HG02884 (cell line): Measurements from ENCODE around the gene IL1RAP.
"Not testable (repeated sequence)": the region's sequence is repeated elsewhere in the genome, so short reads cannot be mapped to it uniquely, and the experiment has no call there.

Experiments
- ATAC-seq: cut with Tn5 transposase; IDR thresholded peaks from one replicate; pipeline ENCODE4 v1.9.1; 2021; ENCODE audit warnings: mild to moderate bottlenecking, moderate library complexity; ENCODE audit not compliant: unreplicated experiment

The IL1RAP gene

GRCh38 chr3:190513409-190514370 lies at the start of gene IL1RAP:
IL1RAP (plus strand) TSS chr3:190514085; CDS start chr3:190564290, 50,205 bp downstream.
- peak; percentile 98 for ATAC-seq

GRCh38 chr3:190467922-190468321 lies 46.0 kb upstream of the IL1RAP start:
- no peak for ATAC-seq

- not testable (repeated sequence) for ATAC-seq
Observed at GRCh38 chr3:190473261-190473660, 40.6 kb upstream of the IL1RAP start.

- ATAC-seq = no peak
Observed at GRCh38 chr3:190481779-190482178, 32.1 kb upstream of the IL1RAP start.

DNA sequence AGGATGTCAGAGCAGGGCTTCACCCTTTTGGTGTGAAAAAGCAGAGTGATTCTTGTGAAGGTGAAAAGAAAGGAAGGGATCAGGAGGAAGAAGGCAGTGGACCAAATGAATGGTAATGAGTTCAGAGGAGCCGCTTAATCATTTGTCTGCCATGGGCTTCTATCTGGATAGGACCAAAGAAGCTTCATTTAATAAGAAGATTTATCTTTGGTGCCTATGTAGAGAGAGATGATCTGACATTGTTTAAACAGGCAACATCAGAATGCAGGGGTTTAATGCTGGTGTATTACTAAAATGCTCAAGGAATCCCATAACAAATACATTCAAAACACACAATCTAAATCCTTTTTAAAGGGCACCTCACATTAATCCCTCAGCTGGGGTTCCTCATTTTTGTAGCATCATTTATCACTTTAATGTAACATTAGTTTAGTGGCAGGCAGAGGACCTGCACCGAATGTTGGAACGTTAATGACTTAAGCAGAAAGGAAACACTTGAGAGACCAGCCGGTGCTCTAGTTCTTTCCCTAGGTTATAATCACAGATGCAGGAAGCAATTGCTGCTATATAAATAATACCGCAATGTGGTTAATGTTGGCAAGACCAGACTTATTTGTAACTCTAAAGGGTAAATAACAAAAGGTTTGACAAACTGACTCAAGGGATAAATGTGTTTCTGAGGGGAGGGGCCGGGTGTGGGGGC lies 27.9 kb upstream of the IL1RAP start:
- no peak for ATAC-seq

DNA sequence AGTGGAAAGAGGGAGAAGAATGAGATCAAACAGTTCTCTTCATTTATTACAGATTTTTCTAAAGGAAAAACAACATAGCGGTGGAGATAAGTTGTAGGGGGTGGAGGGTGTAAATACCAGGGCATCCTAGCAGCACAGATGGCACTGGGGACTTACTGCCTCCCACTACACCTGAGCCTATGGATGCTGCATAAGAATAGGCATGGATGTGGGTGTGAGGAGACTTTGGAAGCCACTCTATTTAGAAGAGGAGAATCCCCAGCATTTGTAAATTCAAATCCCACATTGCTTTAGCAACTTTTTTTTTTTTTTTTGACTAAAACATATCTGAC lies 27.4 kb upstream of the IL1RAP start:
- ATAC-seq = no peak

DNA sequence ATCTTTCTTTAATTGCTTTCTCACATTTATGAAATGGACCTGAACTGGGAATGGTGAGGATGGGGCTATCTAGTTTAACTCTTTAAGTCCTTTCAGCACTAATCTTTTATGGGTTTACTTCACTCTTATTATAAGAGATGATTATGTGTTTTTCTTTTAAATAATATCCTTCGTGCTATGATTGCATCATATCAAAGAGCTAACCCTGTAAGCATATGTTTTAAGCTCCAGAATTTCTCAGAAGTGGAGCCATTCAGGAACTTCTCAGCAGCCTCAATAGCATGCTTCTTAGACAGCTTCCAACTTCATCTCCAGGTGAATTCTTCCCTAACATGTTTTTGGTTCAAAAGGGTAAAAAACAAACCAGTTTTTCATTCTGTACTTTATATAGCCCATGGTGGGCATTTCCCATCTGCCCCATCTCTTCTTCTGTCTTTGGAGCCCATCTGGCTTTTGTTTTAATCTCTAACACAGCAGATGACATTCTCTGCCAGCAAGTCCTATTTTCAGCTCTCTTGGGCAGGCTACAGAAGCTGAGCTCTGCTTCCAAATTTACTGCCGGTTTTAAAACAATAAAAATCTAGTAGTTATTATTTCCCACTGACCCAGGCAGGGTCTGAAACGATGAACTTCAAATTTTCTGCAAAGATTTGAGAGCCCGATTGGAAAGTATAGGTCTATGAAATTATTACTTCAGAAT lies 26.8 kb upstream of the IL1RAP start:
- no peak for ATAC-seq

- ATAC-seq = no peak
Observed at GRCh38 chr3:190491533-190492054, 22.3 kb upstream of the IL1RAP start.

DNA sequence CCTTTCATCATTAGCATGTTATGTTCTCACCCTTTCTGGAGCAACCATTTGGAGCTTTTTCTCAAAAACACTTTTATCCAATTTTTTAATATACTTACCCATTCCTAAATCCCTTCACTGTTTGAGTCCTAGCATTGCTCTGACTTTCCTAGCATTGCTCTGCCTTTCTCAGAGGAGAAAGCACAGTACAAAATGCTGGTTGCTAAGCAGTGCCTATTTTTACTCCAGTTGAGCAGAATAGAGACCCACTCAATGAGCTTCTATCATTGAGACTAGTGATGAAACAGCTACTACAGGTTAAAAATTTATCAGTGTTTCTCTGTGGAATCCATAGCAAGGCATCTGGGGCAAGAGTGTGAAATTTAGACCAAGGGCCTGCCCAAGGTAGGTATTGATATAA lies 21.8 kb upstream of the IL1RAP start:
- ATAC-seq = no peak

DNA sequence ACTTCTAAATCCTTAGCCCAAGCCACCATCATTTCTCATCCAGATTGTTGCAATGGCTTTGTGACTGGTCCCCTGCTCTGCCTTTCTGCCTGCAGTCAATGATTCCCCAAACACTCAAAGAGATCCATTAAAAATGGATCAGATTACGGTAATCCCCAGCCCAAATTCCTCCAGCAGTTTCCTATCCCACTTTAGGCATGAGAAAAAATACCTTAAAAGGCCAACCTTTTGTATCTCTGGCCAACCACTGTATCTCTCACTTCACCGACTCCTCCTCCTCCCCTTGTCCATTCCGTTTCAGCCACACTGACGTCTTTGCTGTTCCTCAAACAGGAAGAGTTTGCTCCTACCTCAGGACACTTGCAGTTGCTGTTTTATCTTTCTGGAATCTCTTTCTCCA lies 20.9 kb upstream of the IL1RAP start:
- no peak for ATAC-seq

GRCh38 chr3:190494907-190495306 lies 19.0 kb upstream of the IL1RAP start:
- ATAC-seq = no peak

- ATAC-seq = no peak
Observed at GRCh38 chr3:190495354-190495753, 18.5 kb upstream of the IL1RAP start.

- ATAC-seq = no peak
Observed at GRCh38 chr3:190495796-190496195, 18.1 kb upstream of the IL1RAP start.

GRCh38 chr3:190496859-190497258 lies 17.0 kb upstream of the IL1RAP start:
- ATAC-seq = no peak

DNA sequence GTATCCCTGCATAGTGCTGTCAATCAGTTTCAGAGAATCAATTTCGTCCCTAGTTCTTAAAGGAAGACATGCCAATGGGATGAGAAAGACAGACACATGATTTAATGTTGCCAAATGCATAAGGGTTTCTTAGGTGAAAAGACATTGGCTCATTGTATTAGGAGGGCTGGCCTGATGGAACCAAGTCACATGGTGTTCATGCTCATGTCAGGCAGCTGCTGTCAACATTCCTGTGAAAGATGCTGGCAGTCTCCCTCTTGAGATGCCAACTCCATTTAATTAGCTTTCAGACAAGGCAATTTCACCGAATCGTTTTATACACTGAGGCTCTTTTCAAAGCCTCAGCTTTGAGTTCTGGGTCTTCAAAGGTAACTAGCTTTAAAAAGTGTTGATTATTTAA lies 16.1 kb upstream of the IL1RAP start:
- no peak for ATAC-seq

GRCh38 chr3:190498293-190498692 lies 15.6 kb upstream of the IL1RAP start:
- ATAC-seq = no peak

DNA sequence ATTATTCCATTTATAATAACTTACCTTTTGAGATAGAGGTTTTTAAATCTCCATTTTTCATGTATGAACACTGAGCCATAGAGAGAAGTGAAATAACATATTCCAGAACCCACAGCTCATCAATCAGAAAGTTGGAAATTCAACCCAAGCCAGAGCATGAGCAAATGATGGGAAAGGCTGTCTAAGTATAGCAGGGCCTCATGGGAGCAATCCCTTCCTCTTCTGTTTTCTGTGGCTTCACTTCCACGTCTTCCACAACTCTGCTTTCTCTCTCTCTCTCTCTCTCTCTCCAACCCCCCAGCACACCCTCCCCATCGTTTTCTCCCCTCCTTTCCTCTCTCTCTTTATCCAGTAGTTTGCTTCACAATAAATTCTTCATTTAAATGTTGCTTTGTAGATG lies 14.8 kb upstream of the IL1RAP start:
- no peak for ATAC-seq

- ATAC-seq = no peak
Observed at GRCh38 chr3:190502946-190503345, 10.9 kb upstream of the IL1RAP start.

DNA sequence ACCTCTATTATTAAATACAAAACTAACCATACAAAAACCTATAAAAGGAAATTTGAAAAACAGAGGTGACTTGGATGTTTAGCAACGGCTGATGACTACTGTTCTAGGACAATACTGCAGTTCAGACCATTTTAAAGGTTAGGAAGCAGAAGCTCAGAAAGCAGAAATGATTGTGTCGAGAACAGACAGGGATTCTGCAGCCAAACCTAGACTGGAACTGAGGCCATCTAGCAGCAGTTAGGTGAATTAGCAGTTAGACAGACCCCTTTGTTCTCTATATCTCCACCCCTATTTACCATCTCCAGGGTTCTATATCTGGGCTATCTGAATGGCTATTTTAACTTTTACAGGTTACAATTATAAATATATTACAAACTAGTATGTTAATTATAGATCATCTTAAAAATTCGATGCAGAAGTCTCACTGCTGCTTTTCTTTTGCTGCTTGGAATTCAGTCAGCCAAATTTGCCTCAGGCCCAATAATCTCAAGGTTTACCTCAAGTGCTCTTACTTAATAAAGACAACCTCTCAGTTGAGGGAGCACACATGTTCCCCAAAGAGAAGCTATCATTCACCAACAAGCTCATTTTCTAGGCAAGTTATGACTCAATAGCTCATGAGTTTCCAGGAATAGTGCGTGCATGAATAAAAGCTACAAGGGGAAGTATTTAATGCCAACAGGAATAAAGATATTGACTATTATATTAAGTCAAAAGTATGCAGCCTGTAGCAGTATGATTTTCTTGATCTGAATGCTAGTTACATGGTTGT lies 9.3 kb upstream of the IL1RAP start:
- no peak for ATAC-seq

DNA sequence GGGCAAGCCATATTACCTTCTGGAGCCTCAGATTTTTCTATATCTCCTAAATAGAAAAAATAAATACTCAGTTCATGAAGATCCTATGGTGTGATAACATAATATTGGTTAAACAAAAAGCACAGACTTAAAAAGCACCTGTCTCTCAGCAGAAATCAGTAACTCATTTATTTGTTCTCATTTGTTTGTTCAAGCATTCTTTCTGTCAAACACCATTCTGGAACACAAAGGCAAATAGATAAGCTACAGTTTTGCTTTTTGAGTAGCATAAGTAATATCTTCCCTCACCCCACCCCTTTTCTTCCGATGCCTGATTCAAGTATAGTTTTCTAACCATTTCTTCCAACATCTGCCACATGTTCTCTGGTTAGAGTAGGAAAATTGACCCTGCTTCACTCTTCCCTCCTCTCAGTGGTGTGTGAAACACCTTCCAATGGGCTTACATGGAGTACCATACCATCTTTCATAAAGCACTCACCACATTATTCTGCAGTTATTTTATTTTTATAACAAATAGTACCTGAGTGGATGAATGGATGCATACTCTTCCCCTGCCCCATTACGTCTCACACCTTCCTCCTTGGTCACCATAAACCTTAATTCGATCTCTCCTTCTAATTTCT lies 8.4 kb upstream of the IL1RAP start:
- ATAC-seq = no peak
